GM12878 (cell line): ENCODE data around the gene FBXO33. TPM values are rescaled to one million over a fixed set of nuclear protein-coding genes. Genes with fewer than 3 reads are reported as not detected.

Experiments used
- ATAC-seq: fragments of 200-7000 bp; cut with Tn5 transposase; 3 replicates; pipeline ENCODE4 v1.9.1; 2020; ENCODE audit warnings: mild to moderate bottlenecking, moderate library complexity
- BruUV-seq: library from RNA; stranded (reverse); fragments of 400-500 nt; replicated peaks from 2 replicates; lab custom pipeline; 2021; lab: Mats Ljungman, UMichigan
- CTCF ChIA-PET: fragments of 300-600 bp; sonication (Branson Sonifier 250); formaldehyde crosslinking; extraction: SDS; loops from one replicate; lab custom pipeline; 2021; ENCODE audit warnings: inconsistent platforms; lab: Yijun Ruan, JAX
- POLR2A ChIA-PET: fragments of 350-600 bp; formaldehyde crosslinking; extraction: SDS; loops from one replicate; lab custom pipeline; 2021; ENCODE audit warnings: inconsistent platforms; lab: Charles Lee
- RAD21 ChIA-PET: fragments of 300-600 bp; sonication (Branson Sonifier 250); formaldehyde crosslinking; loops from one replicate; lab custom pipeline; 2023; ENCODE audit warnings: antibody characterized with exemption; ENCODE audit not compliant: unreplicated experiment; lab: Charles Lee
- SMC1A ChIA-PET: fragments of 300-600 bp; sonication (Branson Sonifier 250); formaldehyde crosslinking; loops from one replicate; lab custom pipeline; 2023; ENCODE audit not compliant: unreplicated experiment, uncharacterized antibody; lab: Charles Lee
- DNase-seq: peaks from one replicate; pipeline ENCODE4 v3.0.0-alpha.2; 2011; ENCODE audit warnings: low read depth, low spot score
- FAIRE-seq: peaks from 3 replicates; lab custom pipeline; 2011; peaks lifted over from hg19 to GRCh38; lab: Jason Lieb, UNC
- H2AFZ ChIP-seq: 2 replicates; pipeline ENCODE4 v1.6.0; 2011; ENCODE audit warnings: low read depth, low read length, control low read depth; ENCODE audit not compliant: control insufficient read depth
- H3K27ac ChIP-seq: 2 replicates; pipeline ENCODE4 v1.5.1; 2011; ENCODE audit warnings: control low read depth; ENCODE audit not compliant: control insufficient read depth, insufficient read depth
- H3K27me3 ChIP-seq, 2 experiments: replicated peaks in 1 of 2; 2 replicates each; pipeline versions ENCODE4 v1.6.0 to v1.6.1; 2011; ENCODE audit warnings: low read length in 1 of 2; ENCODE audit not compliant: control insufficient read depth in 2 of 2, insufficient read depth in 2 of 2
- H3K36me3 ChIP-seq, 2 experiments: 2 replicates each; pipeline ENCODE4 v1.5.1; 2011; ENCODE audit warnings: low read length in 1 of 2; ENCODE audit not compliant: control insufficient read depth in 2 of 2, insufficient read depth in 2 of 2
- H3K4me1 ChIP-seq: 2 replicates; pipeline ENCODE4 v1.6.1; 2011; ENCODE audit warnings: mild to moderate bottlenecking, low read length, moderate library complexity, mixed read lengths; ENCODE audit not compliant: control insufficient read depth, insufficient read depth
- H3K4me2 ChIP-seq: 2 replicates; pipeline ENCODE4 v1.6.0; 2011; ENCODE audit warnings: control low read depth; ENCODE audit not compliant: control insufficient read depth, insufficient read depth
- H3K4me3 ChIP-seq: fragments of 200-600 bp; sonication (generic); 2 replicates; pipeline ENCODE4 v1.5.1; 2016
- H3K79me2 ChIP-seq: 2 replicates; pipeline ENCODE4 v1.6.0; 2011; ENCODE audit warnings: low read length; ENCODE audit not compliant: control insufficient read depth, insufficient read depth
- H3K9ac ChIP-seq: 2 replicates; pipeline ENCODE4 v1.8.0; 2011; ENCODE audit warnings: low read length, control low read depth, mixed read lengths; ENCODE audit not compliant: control insufficient read depth, insufficient read depth
- H3K9me3 ChIP-seq: replicated peaks from 3 replicates; pipeline ENCODE4 v1.5.1; 2011; ENCODE audit warnings: mild to moderate bottlenecking, low read length; ENCODE audit not compliant: control insufficient read depth, insufficient read depth
- H4K20me1 ChIP-seq: 2 replicates; pipeline ENCODE4 v1.6.0; 2011; ENCODE audit not compliant: control insufficient read depth, insufficient read depth
- CTCF ChIP-seq, 3 experiments: IDR thresholded peaks in 2 of 3; conservative IDR thresholded peaks in 1 of 3; 2 replicates each; pipeline ENCODE4 v1.5.1; 2011; ENCODE audit warnings: low read depth in 3 of 3, low read length in 3 of 3, mild to moderate bottlenecking in 3 of 3, control low read depth in 2 of 3, moderate library complexity in 2 of 3, inconsistent platforms in 1 of 3, mixed read lengths in 1 of 3; ENCODE audit not compliant: control insufficient read depth in 2 of 3, insufficient read depth in 1 of 3; ENCODE audit errors: extremely low read depth in 1 of 3
- MLLT1 ChIP-seq: fragments of 450-650 bp; IDR thresholded peaks from 2 replicates; pipeline ENCODE4 v1.6.1; 2016; ENCODE audit warnings: mild to moderate bottlenecking
- RAD21 ChIP-seq: IDR thresholded peaks from 2 replicates; pipeline ENCODE4 v1.6.1; 2011; ENCODE audit warnings: mild to moderate bottlenecking, low read depth, low read length, moderate library complexity; ENCODE audit not compliant: insufficient read depth
- SMC3 ChIP-seq: IDR thresholded peaks from 2 replicates; pipeline ENCODE4 v1.6.1; 2011; ENCODE audit warnings: low read length, improper control_type of control experiment, borderline replicate concordance
- STAT1 ChIP-seq: fragments of 450-650 bp; conservative IDR thresholded peaks from 2 replicates; pipeline ENCODE4 v1.6.1; 2014; ENCODE audit warnings: antibody characterized with exemption, mild to moderate bottlenecking
- WRNIP1 ChIP-seq: IDR thresholded peaks from 2 replicates; pipeline ENCODE4 v1.6.1; 2011; ENCODE audit warnings: low read depth, low read length, improper control_type of control experiment, borderline replicate concordance
- WGBS: methylation state at CpG from one replicate; pipeline ENCODE4 v1.1.6; 2016; ENCODE audit warnings: low lambda C conversion rate; ENCODE audit not compliant: insufficient replicate concordance, insufficient coverage; ENCODE audit errors: missing lambda C conversion rate; 5-methylcytosine and 5-hydroxymethylcytosine counted together
- in situ Hi-C: fragments of 300-500 bp; cut with MboI; formaldehyde crosslinking; loops from 9 replicates; pipeline ENCODE4 v1.14.3; 2018; ENCODE audit warnings: mixed read lengths
- intact Hi-C: fragments of 100-400 bp; cut with micrococcal nuclease; formaldehyde crosslinking; loops from one replicate; pipeline ENCODE4 v1.14.2; 2022; ENCODE audit not compliant: unreplicated experiment
- polyA plus RNA-seq, 11 experiments: library from polyadenylated mRNA; depleted of rRNA in 4 of 11; unstranded in 6 of 11; stranded (reverse) in 5 of 11; fragments of >200 nt; fragmentation: Nextera tagmentation in 4 of 11; fragmentation: Illumina TruSeq in 1 of 11; extraction: Ambion mirVana in 4 of 11; extraction: Trizol in 1 of 11; gene quantifications; 1 replicate in 1 of 11; 2 replicates in 10 of 11; pipeline versions ENCODE4 v1.2.1 to v1.2.3, GENCODE V29; 2011 to 2016; ENCODE audit warnings: inconsistent platforms in 2 of 11, missing spikeins in 2 of 11, low read depth in 1 of 11
- total RNA-seq, 4 experiments: library from RNA; depleted of rRNA in 3 of 4; stranded (reverse); fragments of >200 nt in 3 of 4; fragmentation: Illumina TruSeq in 1 of 4; extraction: Trizol in 1 of 4; gene quantifications; 2 replicates each; pipeline versions ENCODE4 v1.2.1 to v1.2.3, GENCODE V29; 2013 to 2021

The FBXO33 gene
- total and polyA plus RNA-seq, 10 of the 15 experiments (the other 5 are each of a cell fraction or from before 2014, with no cell fraction given), result 4.7 to 56.9 (median 19.6) TPM

- ChIA-PET POLR2A (interaction anchor here (1.0 to 1.3 kb wide), 4 partner anchors 26 to 326 kb away, joined by 3 to 4 read pairs (median 3); partner anchors contain the start of gene SEC23A), SMC1A (interaction anchor here (0.6 to 4.4 kb wide), 14 partner anchors 8 to 321 kb away, joined by 3 to 50 read pairs (median 4); partner anchors contain the start of gene TRAPPC6B), RAD21 (interaction anchor here (0.9 to 7.4 kb wide), 5 partner anchors 20 to 196 kb away, joined by 3 to 70 read pairs (median 13); no protein-coding TSS in a partner anchor), CTCF (interaction anchor here (0.9 to 8.3 kb wide), 7 partner anchors 20 to 323 kb away, joined by 3 to 100 read pairs (median 12); no protein-coding TSS in a partner anchor)
- Histone ChIP-seq H3K9me3 (no peaks in the 10 kb centered on the region), H3K9ac (no peak overlapping the region), H2AFZ (no peak overlapping the region), H3K79me2 (peaks cover 76% of the 10 kb centered on the region), H3K4me1 (peaks cover 13% of the 10 kb centered on the region), H3K4me3 (peak overlapping the region; percentile 91; the same call in 1 of the 2 replicates), H3K27ac (no peak overlapping the region), H3K27me3 (no peaks in the 10 kb centered on the region), H4K20me1 (no peaks in the 10 kb centered on the region), H3K36me3 (no peaks in the 10 kb centered on the region), H3K4me2 (peak overlapping the region; percentile 38)
- intact Hi-C loops (no loop called here), in situ Hi-C loops (loop anchor here (5.0 kb wide), 3 partner anchors 156 to 321 kb away; partner anchors contain the start of gene TRAPPC6B)
- WGBS, result 97% methylated on average over 8 of the region's 8 CpGs
- no peak for DNase-seq
- ATAC-seq, result no peak
- TF ChIP-seq MLLT1 (peak; percentile 90), WRNIP1 (no peak)
- no peak for FAIRE-seq
- BruUV-seq, result no TSS peak
Observed at GRCh38 chr14:39428118-39428517, 4.1 kb downstream of the FBXO33 start.

GRCh38 chr14:39426605-39427004, 5.6 kb downstream of the FBXO33 start:
- peak overlapping the region; percentile 39; the same call in 1 of the 2 replicates for H2AFZ ChIP-seq
- RAD21 ChIA-PET, result interaction anchor here (0.7 to 7.4 kb wide), 25 partner anchors 7 to 991 kb away, joined by 3 to 70 read pairs (median 4); partner anchors contain the start of genes GEMIN2 and PNN
- H3K4me1 ChIP-seq, result peaks cover 13% of the 10 kb centered on the region
- POLR2A ChIA-PET, result interaction anchor here (0.6 to 1.5 kb wide), 7 partner anchors 27 to 257 kb away, joined by 3 to 5 read pairs (median 3); partner anchors contain the start of gene TRAPPC6B
- BruUV-seq, result no TSS peak
- no peak for FAIRE-seq
- SMC1A ChIA-PET, result interaction anchor here (0.6 to 4.4 kb wide), 28 partner anchors 9 to 411 kb away, joined by 3 to 50 read pairs (median 5); partner anchors contain the start of genes GEMIN2 and TRAPPC6B
- H3K9me3 ChIP-seq, result no peaks in the 10 kb centered on the region
- CTCF ChIA-PET, result interaction anchor here (0.7 to 8.3 kb wide), 30 partner anchors 9 to 391 kb away, joined by 3 to 100 read pairs (median 5); partner anchors contain the start of genes GEMIN2, SEC23A and TRAPPC6B
- no peak overlapping the region for H3K9ac ChIP-seq
- in situ Hi-C loops, result loop anchor here (5.0 kb wide), 3 partner anchors 154 to 319 kb away; partner anchors contain the start of gene TRAPPC6B
- no peaks in the 10 kb centered on the region for H3K36me3 ChIP-seq
- peaks cover 80% of the 10 kb centered on the region for H3K79me2 ChIP-seq
- peak overlapping the region; percentile 55 for H3K27ac ChIP-seq
- ATAC-seq, result peak; percentile 15
- TF ChIP-seq SMC3 (peak; percentile 29; the same call in 1 of the 2 replicates), RAD21 (peak; percentile 65), CTCF (IDR thresholded peaks at IDR 0.05 in 2 of 3, conservative IDR thresholded peaks at IDR 0.05 in 1 of 3; ENCODE audit: control insufficient read depth in 2 of 3, extremely low read depth in 1 of 3, insufficient read depth in 1 of 3, low read depth in 3 of 3, low read length in 3 of 3) (peak; percentile 28 to 53 (median 39); a peak in 4 of 6 replicates), STAT1 (no peak)
- H3K4me3 ChIP-seq, result peak overlapping the region; percentile 45
- DNase-seq, result no peak
- no peaks in the 10 kb centered on the region for H3K27me3 ChIP-seq
- H4K20me1 ChIP-seq, result no peaks in the 10 kb centered on the region
- peak overlapping the region; percentile 97 for H3K4me2 ChIP-seq
- intact Hi-C loops, result loop anchor here (1.0 kb wide), 1 partner anchor 195 kb away; no protein-coding TSS in a partner anchor
- whole genome bisulfite sequencing, result 65% methylated on average over 7 of the region's 7 CpGs
